ENCODE data around the gene ADGRV1. TPM values are rescaled to one million over a fixed set of nuclear protein-coding genes. Genes with fewer than 3 reads are reported as not detected.
A peak's percentile ranks its signal among the peaks of the same experiment; 100 is the strongest.
"Not testable (repeated sequence)": the region's sequence is repeated elsewhere in the genome, so short reads cannot be mapped to it uniquely, and the experiment has no call there.

Gene ADGRV1
- total RNA-seq, 1 donor from 2014 or later = 31.9 TPM

- no peak for DNase-seq (ENCODE audit: low spot score)
Observed at GRCh38 chr5:90654215-90654614, 95.6 kb downstream of the ADGRV1 start.

DNA sequence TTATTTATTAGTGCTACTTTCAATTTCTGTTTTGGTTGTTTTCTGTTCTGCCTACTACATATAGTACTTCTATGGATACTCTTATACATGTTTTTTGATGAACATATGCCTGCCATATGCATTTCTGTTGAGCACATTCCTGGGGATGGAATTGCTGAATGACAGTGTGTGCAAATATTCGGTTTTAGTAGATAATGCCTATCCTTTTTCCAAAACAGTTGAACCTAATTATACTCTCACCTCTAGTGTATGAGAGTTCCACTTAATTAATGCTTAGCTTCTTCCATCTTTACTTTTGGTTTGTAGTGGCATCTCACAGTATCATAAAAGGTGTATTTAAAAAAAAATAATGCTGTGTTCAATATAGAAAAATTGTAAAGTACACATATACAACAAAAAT is 96.8 kb downstream of the ADGRV1 start:
- no peak for DNase-seq (ENCODE audit: low spot score)

- DNase-seq (ENCODE audit: low spot score) = no peak
Observed at GRCh38 chr5:90657030-90657429, 98.4 kb downstream of the ADGRV1 start.

- no peak for DNase-seq (ENCODE audit: low spot score)
Observed at GRCh38 chr5:90657788-90658187, 99.2 kb downstream of the ADGRV1 start.

- no peak for DNase-seq (ENCODE audit: low spot score)
Observed at GRCh38 chr5:90658620-90659019, 100.0 kb downstream of the ADGRV1 start.

- not testable (repeated sequence) for DNase-seq (ENCODE audit: low spot score)
Observed at GRCh38 chr5:90668079-90668565, 109.5 kb downstream of the ADGRV1 start.

DNA sequence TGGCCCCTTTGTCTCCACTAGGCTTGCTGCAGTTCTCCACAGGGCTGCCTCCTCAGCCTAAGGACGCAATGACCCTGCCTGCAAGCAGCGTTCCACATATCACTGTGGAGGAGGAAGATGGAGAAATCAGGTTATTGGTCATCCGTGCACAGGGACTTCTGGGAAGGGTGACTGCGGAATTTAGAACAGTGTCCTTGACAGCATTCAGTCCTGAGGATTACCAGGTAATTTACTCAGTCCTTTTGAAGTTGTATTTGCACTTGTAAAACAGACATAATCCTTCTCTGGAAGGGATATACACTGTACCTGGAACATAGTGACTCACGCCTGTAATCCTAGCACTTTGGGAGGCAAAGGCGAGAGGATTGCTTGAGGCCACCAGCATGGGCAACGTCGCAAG is 116.6 kb downstream of the ADGRV1 start:
- no peak for DNase-seq (ENCODE audit: low spot score)

DNA sequence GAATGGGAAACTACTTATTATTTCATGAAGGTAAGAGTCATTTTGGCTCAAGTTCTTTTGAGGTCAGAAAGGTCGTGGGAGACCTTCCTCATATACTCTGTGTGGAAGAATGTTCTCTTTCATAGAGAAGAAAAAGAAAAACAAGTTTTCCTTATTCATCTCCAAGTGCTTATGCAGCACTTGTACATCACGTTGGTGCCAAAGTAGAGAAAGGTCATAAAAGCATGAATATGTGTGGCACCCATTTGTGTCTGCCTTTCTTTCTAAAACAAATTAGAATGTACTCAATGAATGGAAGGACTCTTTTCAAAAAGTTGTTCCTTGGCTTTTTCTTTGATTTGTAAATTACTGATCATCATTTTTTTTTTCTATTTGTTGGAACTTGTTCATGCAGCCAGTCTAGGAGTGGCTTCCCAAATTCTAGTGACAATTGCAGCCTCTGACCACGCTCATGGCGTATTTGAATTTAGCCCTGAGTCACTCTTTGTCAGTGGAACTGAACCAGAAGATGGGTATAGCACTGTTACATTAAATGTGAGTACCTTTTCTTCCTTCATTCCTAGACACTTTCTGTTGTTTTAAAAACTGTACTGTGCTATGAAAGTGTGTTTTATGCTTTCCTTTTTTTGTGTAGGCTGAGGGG is 122.4 kb downstream of the ADGRV1 start:
- no peak for DNase-seq (ENCODE audit: low spot score)

DNA sequence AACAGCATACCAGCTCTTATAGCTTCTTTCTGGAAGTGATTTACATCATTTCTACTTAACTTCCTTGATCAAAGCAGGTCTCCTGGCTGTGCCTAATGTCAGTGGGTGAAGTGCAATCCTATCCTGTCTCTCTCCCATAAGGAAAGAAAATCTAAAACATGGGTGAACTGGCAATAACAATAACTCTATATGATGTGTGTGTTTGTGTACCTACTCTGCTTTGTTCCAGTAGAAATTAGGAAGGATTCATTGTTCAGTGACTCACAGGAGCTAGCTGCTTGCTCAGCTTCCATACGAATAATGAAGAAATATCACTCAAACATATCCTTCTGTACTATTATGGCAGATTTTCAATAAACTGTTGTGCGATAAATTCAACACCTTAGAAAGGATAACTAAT is 123.7 kb downstream of the ADGRV1 start:
- DNase-seq (ENCODE audit: low spot score) = no peak

- no peak for DNase-seq (ENCODE audit: low spot score)
Observed at GRCh38 chr5:90685425-90686022, 126.9 kb downstream of the ADGRV1 start.

DNA sequence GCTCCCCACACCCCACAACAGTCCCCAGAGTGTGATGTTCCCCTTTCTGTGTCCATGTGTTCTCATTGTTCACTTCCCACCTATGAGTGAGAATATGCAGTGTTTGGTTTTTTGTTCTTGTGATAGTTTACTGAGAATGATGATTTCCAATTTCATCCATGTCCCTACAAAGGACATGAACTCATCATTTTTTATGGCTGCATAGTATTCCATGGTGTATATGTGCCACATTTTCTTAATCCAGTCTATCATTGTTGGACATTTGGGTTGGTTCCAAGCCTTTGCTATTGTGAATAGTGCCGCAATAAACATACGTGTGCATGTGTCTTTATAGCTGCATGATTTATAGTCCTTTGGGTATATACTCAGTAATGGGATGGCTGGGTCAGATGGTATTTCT is 127.8 kb downstream of the ADGRV1 start:
- not testable (repeated sequence) for DNase-seq (ENCODE audit: low spot score)

DNA sequence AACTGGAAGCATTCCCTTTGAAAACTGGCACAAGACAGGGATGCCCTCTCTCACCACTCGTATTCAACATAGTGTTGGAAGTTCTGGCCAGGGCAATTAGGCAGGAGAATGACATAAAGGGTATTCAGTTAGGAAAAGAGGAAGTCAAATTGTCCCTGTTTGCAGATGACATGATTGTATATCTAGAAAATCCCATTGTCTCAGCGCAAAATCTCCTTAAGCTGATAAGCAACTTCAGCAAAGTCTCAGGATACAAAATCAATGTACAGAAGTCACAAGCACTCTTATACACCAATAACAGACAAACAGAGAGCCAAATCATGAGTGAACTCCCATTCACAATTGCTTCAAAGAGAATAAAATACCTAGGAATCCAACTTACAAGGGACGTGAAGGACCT is 128.9 kb downstream of the ADGRV1 start:
- not testable (repeated sequence) for DNase-seq (ENCODE audit: low spot score)

- DNase-seq (ENCODE audit: low spot score) = no peak
Observed at GRCh38 chr5:90689064-90689463, 130.5 kb downstream of the ADGRV1 start.

- DNase-seq (ENCODE audit: low spot score) = no peak
Observed at GRCh38 chr5:90690307-90690706, 131.7 kb downstream of the ADGRV1 start.

DNA sequence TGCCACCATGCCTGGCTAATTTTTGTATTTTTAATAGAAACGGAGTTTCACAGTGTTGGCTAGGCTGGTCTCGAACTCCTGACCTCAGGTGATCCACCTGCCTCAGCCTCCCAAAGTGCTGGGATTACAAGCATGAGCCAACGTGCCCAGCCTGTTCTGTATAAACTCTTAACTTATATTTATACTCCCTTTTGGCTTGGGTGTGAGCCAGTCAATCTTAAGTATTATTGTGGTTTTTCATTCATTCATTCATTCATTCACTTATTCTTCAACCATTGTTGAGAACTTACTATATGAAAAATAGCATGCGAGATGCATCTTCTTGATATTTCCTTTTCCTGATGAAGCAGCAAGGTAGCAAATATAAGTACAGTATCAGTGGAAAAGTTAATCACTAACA is 132.9 kb downstream of the ADGRV1 start:
- DNase-seq (ENCODE audit: low spot score) = no peak

DNA sequence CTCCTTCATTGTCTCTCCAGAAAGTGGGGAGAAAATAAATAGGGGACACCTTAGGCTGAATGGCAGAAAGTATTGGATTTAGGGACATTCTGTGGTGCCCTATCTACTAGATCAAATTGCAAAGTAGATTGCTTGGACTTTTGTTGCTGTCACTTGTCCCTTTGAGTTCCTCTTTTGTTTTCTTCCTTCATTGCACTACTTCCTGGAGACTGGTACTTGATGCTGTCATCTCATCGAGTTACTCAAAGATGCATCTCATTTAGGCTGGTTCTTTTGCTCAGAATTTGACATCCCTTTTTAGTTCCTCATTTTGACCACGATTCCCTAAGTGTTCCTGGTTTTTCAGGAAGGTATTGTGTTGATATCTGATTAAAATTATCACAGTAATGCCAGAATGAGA is 137.6 kb downstream of the ADGRV1 start:
- DNase-seq (ENCODE audit: low spot score) = no peak

DNA sequence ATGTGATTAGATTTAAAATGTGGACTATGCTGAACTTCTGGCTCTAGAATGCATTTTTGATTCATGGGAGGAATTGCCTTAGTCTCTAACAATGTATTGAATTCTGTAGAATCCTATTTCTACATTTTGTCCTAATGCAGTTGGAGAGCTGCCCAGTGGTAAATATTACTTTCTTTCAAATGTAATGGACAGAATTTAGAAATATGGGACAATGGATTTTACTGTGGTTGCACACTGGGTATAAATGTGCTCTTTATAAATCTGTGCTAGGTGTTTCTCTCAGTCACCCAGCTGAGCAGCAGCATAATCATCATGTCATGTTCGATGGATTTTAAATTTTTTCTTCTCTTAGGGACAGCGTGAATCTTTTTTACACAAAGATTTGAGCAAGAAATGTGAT is 141.7 kb downstream of the ADGRV1 start:
- no peak for DNase-seq (ENCODE audit: low spot score)

- DNase-seq (ENCODE audit: low spot score) = no peak
Observed at GRCh38 chr5:90703932-90704331, 145.3 kb downstream of the ADGRV1 start.

DNA sequence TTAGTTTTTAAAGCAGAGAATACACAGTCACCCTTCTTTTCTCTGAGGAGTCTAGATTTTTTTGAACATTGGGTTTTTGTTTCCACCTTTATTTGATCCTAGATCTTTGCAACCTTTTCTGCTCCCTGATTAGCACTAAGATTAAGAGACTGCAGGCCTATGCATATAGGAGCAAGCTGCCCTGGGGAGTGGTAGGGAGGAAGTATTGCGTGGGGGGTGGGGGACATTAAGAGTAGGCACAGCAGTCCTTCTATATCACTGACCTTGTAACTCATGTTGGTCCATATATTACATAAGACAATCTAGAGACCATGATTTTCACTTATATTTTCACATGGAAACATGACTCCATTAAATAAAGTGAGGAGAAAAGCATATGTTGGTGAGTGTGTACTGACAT is 149.1 kb downstream of the ADGRV1 start:
- DNase-seq (ENCODE audit: low spot score) = no peak

- peak; percentile 25 for DNase-seq (ENCODE audit: low spot score)
Observed at GRCh38 chr5:90709323-90710155, 150.9 kb downstream of the ADGRV1 start.

DNA sequence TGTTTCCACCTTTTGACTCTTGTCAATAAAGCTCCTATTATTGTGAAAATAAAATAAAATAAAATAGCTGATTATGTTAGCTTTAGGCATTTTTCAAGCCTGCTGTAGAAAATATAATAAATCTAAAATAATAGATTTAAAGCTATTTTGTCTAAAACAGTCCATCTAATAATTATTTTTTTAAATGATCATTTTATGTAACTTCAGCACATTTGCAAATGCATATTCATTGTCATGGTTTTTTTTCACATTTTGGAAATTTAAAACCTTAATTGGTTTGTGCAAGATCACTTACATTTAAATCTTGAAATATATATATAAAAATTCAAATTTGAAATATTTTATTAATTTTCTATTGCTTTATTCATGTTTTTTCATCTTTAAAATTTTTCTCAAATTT is 159.8 kb downstream of the ADGRV1 start:
- DNase-seq (ENCODE audit: low spot score) = no peak

DNA sequence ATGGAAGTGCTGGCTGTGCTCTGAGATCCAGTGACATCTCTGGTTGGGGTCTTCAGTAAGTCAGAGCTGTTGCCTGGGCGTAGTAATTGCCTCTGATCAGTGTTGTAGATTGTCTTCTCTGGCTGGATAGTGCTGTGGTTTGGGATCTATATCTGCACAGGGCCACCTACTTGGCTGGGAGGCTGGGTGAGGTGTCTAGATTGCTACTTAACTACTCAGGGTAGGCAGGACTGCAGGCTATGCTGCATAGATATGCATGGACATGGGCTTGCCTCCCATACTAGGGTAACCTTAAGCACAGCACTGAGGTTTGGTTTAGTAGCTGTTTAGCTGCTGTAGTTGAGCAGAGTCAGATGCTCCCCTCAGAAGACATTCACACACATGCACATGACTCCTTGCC is 181.0 kb downstream of the ADGRV1 start:
- DNase-seq (ENCODE audit: low spot score) = no peak

GRCh38 chr5:90740244-90740799 is 181.7 kb downstream of the ADGRV1 start:
- DNase-seq (ENCODE audit: low spot score) = no peak

All from mucosa of gallbladder (tissue), 1 donor.